ENCODE results near the gene LPCAT2. TPM values are rescaled to one million over a fixed set of nuclear protein-coding genes. Genes with fewer than 3 reads are reported as not detected.

LPCAT2 gene
- total RNA-seq, 1 experiment from 2014 or later, result not detected

DNA sequence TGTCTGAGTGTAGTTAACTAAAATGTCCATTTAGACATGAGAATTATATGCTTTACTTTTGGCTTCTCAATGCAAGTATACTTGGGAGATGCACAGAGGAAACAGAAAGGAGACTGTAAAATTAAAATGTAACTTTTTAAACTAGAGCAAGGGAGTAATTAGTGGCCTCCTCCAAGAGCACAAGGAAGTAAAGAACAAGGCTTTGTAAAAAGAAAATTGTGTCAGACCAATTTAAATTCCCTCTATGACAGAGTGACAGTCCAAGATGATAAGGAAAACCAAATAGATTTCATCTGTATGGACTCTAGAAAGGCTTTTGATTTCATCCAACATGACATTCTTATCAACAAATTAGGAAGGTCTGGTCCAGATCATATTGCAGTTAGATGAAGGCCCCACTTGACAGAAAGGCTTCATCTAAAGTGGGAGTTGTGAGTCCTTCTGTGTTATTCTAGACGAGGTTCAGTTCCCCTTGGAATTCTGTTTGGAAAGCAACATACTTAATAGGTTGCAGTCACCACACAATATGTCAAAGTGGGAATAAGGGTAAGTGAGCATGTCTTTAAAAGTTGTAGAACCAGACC lies 51.2 kb downstream of the LPCAT2 start:
- Histone ChIP-seq H3K9me3 (peaks cover under 1% of the 10 kb centered on the region), H3K36me3 (no peaks in the 10 kb centered on the region), H3K27me3 (no peaks in the 10 kb centered on the region; the same call in 1 of the 2 replicates), H3K4me3 (no peak overlapping the region)
- DNase-seq, result no peak

DNA sequence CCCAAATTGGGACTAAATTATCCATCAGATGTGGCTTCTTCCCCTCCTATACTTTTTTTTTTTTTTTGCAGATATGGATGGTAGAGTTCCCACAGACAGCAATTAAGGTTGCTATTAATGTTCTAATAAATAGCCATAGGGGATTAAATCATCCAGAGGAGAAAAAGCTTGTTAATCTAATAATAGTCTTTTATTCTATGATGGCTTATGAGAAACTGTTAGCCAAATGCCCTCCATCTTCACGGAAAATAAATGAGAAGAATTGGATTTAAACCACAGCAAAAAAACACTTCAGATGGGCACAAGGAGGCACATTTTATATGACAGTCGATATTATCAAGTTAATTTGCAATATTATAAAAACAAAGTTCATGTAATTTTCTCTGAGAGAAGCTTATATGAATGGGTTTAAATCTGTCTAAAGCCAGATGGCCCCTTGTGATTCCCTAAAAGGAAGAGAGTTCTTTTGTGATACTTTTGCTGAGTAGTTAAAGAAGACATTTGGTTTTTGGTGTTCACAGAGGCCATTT lies 52.5 kb downstream of the LPCAT2 start:
- DNase-seq, result no peak
- Histone ChIP-seq H3K36me3 (no peaks in the 10 kb centered on the region), H3K9me3 (no peaks in the 10 kb centered on the region; the same call in 1 of the 2 replicates), H3K4me3 (no peak overlapping the region), H3K27me3 (no peaks in the 10 kb centered on the region; the same call in 1 of the 2 replicates)

DNA sequence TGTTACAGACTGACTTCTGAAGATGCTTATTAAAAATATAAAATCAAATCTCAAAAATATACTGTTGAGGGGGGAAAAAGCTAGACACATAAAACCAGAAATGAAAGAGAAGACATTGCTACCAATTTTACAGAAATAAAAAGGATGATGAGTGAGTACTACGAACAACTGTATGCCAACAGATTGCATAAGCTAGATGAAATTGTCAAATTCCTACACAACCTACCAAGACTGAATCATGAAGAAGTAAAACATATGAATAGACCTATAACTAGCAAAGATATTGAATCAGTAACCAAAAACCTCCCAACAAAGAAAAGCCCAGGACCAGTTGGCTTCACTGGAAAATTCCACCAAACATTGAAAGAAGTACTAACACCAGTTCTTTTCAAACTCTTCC lies 54.1 kb downstream of the LPCAT2 start:
- no peaks in the 10 kb centered on the region; the same call in 1 of the 2 replicates for H3K27me3 ChIP-seq
- H3K4me3 ChIP-seq, result no peak overlapping the region
- no peaks in the 10 kb centered on the region for H3K36me3 ChIP-seq
- DNase-seq, result no peak
- no peaks in the 10 kb centered on the region; the same call in 1 of the 2 replicates for H3K9me3 ChIP-seq

DNA sequence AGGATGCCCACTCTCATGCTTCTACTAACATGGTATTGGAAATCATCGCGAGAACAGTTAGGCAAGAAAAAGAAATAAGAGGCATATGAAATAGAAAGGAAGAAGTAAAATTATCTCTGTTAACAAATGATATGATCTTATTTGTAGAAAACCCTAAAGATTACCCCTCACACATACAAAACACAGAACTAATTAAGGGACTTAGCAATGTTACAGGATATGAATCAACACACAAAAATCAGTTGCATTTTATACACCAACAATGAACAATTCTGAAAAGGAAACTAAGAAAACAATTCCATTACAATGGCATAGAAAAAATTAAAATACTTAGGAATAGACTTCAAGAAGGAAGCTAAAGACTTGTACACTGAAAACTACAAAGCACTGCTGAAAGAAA lies 54.9 kb downstream of the LPCAT2 start:
- H3K9me3 ChIP-seq, result no peaks in the 10 kb centered on the region; the same call in 1 of the 2 replicates
- no peak for DNase-seq
- no peak overlapping the region for H3K4me3 ChIP-seq
- H3K27me3 ChIP-seq, result no peaks in the 10 kb centered on the region; the same call in 1 of the 2 replicates
- H3K36me3 ChIP-seq, result no peaks in the 10 kb centered on the region

DNA sequence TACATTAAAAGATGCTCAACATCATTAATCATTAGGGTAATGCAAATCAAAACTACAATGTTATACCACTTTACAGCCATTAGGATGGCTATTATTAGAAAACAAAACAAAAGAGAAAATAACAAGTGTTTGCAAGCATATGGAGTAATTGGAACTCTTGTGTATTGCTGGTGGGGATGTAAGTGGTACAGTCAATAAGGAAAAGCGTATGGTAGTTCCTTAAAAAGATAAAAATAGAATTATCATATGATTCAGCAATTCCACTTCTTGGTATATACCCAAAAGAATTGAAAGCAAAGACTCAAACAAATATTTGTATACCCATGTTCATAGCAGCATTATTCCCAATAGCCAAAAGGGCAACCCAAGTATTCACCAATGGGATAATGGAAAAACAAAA lies 56.2 kb downstream of the LPCAT2 start:
- Histone ChIP-seq H3K9me3 (no peaks in the 10 kb centered on the region; the same call in 1 of the 2 replicates), H3K36me3 (no peaks in the 10 kb centered on the region), H3K4me3 (no peak overlapping the region), H3K27me3 (no peaks in the 10 kb centered on the region; the same call in 1 of the 2 replicates)
- DNase-seq, result no peak

DNA sequence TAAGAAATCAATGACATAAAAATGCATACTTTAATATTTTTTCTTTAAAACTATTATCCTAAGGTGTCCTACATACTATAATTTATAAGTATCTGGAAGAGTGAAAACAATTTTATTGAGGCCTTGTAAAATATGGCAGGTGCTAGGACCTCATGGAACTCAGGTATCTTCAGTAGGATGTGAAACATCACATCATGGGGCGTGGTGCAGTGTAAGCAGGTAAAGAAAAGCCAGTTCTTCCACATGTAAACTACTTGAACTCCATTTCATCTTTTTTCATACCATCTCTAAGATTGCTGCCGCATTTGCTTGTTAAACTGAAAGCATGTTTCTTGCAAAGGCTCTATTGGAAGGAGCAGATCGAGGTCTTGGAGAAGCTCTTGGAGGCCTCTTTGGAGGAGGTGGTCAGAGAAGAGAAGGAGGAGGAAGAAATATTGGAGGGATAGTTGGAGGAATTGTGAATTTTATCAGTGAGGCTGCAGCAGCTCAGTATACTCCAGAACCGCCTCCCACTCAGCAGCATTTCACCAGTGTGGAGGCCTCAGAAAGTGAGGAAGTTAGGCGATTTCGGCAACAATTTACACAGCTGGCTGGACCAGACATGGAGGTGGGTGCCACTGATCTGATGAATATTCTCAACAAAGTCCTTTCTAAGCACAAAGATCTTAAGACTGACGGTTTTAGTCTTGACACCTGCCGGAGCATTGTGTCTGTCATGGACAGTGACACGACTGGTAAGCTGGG lies 57.7 kb downstream of the LPCAT2 start, which contains the start of gene CAPNS2:
CAPNS2 (plus strand) TSS at position 253 of the 744 bp plus-strand sequence; CDS start at position 326, 73 bp downstream.
- H3K9me3 ChIP-seq, result no peaks in the 10 kb centered on the region
- H3K4me3 ChIP-seq, result no peak within 1 kb of the TSS
- no peaks in the 10 kb centered on the region for H3K27me3 ChIP-seq
- no peak for DNase-seq
- no peaks in the 10 kb centered on the region for H3K36me3 ChIP-seq

DNA sequence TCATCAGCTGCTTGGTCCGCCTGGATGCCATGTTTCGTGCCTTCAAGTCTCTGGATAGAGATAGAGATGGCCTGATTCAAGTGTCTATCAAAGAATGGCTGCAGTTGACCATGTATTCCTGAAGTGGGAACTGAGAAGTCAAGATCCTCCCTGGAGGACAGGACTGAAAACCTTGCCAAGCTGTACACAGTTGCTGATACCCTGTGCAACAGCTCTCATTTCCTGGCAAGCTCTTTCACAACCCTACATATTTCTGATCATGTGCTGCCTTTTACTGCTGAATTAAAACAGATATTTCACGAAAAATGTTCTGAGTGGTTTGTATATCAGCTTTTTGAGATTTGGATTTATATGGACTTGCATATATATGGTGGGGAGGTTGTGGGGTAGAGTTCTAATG lies 58.5 kb downstream of the LPCAT2 start:
- H3K9me3 ChIP-seq, result no peaks in the 10 kb centered on the region
- no peaks in the 10 kb centered on the region for H3K36me3 ChIP-seq
- no peaks in the 10 kb centered on the region; the same call in 1 of the 2 replicates for H3K27me3 ChIP-seq
- DNase-seq, result no peak
- H3K4me3 ChIP-seq, result no peak overlapping the region

DNA sequence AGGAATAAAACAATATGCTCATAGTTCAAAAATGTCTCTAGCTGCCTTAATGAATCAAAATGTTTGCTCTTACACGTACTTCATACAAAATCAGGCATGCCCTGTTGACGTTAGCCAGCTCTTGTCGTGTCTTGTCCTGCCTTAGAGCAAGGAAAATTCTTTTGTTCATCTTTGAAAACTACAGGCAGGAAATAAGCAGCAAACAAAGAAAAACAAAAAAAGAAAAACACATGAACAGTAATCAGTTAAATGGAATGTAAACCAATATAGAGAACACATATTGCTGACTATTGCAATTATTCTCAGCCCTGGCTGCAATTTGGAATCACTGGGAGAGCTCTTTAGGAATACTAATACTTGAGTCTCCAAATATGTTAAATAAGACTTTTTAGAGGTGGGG lies 59.3 kb downstream of the LPCAT2 start:
- no peak for DNase-seq
- peaks cover 4% of the 10 kb centered on the region; the same call in 1 of the 2 replicates for H3K27me3 ChIP-seq
- H3K4me3 ChIP-seq, result no peak overlapping the region
- no peaks in the 10 kb centered on the region for H3K9me3 ChIP-seq
- H3K36me3 ChIP-seq, result no peaks in the 10 kb centered on the region

DNA sequence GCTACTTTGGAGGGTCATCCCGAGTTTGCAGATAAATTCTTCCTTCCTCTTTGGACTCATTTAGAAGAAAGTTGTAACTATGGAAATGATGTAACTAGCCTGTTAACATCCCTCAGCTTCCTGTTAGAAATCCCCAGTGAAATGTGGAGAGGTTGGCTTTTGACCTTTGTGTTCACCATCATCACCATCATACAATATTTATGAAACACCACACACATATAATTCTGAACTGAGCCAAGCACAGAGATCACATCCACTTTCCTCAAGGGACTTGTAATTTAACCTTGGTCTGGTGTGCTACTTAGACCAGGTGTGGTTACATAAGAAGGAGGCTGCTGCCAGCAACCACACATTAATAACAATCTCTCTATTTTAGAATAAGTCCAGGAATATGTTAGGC lies 60.2 kb downstream of the LPCAT2 start:
- Histone ChIP-seq H3K36me3 (no peaks in the 10 kb centered on the region), H3K27me3 (peaks cover 9% of the 10 kb centered on the region), H3K4me3 (no peak overlapping the region), H3K9me3 (no peaks in the 10 kb centered on the region)
- no peak for DNase-seq

DNA sequence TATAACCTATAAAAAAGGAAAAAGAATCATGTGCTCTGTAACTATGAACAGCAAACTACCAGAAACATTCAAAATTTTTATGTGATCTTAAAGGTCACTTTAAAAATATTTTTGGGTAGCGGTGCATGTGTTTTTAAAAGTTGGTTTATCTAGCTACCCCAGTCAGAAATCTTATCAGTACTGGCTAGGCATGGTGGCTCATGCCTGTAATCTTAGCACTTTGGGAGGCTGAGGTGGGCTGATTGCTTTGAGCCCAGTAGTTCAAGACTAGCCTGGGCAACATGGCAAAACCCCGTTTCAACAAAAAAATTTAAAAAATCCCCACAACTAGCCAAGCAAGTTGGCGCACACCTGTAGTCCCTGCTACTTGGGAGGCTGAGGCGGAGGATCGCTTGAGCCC lies 61.3 kb downstream of the LPCAT2 start:
- no peak for DNase-seq

DNA sequence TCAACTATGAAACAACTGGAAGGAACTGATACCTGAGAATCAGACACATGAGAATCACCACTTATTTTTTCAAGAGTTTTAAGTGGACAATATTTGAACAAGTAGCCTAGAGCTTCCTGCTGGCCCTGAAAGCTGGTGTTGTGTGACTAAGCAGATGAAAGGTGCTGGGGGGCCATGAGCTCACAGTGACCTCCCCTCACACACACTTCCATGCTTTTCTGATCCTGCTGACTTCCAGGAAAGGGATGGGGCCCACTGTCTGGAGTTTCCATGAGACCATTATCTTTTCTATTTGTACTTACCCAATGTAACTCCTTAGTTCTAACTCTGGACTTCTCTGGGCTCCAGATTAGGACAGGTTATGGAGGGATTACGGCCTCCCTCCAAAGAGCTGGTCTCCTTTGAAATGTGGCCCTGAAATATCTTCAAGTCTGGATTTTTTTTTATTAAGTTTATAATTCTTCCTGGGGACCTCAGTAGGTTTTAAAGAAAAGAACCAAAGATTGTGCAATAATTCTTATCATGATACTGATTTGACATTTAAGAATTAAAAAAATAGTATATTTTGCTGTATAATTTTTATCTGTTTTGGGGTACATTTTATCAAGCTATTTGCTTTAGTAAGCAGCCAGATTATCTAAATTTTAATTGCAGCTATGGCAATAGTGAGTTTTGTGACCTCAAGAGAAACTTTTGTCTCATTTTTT lies 62.5 kb downstream of the LPCAT2 start:
- peaks cover 19% of the 10 kb centered on the region for H3K27me3 ChIP-seq
- no peak for DNase-seq
- no peak overlapping the region for H3K4me3 ChIP-seq
- no peaks in the 10 kb centered on the region for H3K9me3 ChIP-seq
- no peaks in the 10 kb centered on the region for H3K36me3 ChIP-seq

More for the DNA sequence above, 61.3 kb downstream of the LPCAT2 start:
- peaks cover 17% of the 10 kb centered on the region for H3K27me3 ChIP-seq
- H3K4me3 ChIP-seq, result no peak overlapping the region
- no peaks in the 10 kb centered on the region for H3K36me3 ChIP-seq
- no peaks in the 10 kb centered on the region for H3K9me3 ChIP-seq

DNA sequence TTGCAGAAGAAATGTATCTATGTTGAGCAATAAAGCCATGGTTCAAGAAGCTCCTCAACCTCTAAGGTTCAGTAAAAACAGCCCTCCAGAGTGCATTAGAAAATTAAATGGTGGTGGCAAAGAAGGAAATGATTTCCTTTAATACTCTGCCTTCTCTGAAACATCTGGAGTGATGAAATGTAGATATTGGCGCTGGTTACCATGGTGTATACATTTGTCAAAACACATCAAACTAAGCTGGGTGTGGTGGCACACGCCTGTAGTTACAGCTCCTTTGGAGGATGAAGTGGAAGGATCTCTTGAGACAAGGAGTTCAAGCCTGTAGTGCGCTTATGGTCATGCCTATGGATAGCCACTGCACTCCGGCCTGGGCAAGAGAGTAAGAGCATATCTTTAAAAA lies 63.6 kb downstream of the LPCAT2 start:
- no peaks in the 10 kb centered on the region for H3K9me3 ChIP-seq
- H3K36me3 ChIP-seq, result no peaks in the 10 kb centered on the region
- peaks cover 19% of the 10 kb centered on the region for H3K27me3 ChIP-seq
- no peak for DNase-seq
- no peak overlapping the region for H3K4me3 ChIP-seq

DNA sequence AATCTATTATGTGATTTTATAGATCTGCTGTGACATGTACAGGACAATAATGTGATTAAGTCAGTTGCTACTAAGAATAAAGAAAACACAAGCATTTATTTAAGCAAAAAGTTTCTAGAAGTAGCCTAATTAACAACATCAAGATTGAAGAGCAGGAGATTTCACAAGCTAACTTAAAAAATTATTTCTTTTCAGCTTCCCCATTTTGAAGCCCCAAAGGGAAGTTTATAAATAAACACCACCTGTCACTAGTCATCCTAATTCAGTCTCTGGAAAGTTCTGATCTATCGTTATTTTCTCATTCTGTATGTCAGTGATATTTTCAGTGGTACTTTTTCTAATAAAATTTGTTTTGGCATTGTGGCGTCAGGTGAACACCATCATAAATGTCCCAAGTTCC lies 65.9 kb downstream of the LPCAT2 start:
- no peaks in the 10 kb centered on the region for H3K36me3 ChIP-seq
- H3K4me3 ChIP-seq, result no peak overlapping the region
- H3K27me3 ChIP-seq, result peaks cover 19% of the 10 kb centered on the region
- no peaks in the 10 kb centered on the region for H3K9me3 ChIP-seq
- no peak for DNase-seq

DNA sequence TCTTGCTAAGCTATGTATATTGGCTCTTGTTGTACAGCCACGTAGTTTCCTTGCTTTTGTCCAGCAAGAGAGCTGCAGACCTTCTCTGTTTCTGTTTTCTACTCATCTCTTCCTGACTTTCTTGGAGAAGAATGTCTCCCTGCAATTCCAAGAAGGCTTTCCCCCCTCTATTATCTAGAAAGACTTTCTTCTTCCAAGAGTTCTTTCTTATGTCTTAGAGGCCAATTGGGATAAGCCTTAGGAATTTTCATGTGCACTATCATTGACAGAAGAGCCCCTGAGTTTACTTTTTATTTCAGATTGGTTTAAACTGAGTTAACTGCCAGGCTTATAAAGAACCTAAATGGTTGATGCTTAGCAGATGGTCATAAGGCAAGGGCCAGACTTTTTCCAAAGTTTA lies 66.6 kb downstream of the LPCAT2 start:
- H3K27me3 ChIP-seq, result peaks cover 19% of the 10 kb centered on the region
- DNase-seq, result no peak
- H3K36me3 ChIP-seq, result no peaks in the 10 kb centered on the region
- no peaks in the 10 kb centered on the region for H3K9me3 ChIP-seq
- no peak overlapping the region for H3K4me3 ChIP-seq

DNA sequence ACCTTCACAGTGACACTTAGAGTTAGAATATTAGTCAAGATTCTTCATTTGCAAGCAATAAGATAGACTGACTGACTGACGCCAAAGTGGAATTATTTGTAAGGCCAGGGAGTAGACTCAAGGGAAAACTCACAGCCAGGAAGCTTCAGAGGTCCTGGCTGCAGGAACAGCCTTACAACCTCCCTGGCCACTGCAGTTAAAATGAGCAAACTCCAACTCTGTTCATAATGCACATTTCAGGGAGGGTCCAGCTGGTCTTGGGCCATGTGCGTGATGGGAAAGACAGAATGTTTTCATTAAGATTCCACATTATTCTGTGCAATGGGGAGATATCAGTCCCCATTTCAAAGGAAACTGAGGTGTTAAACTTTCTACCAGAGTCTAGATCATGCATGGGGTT lies 67.5 kb downstream of the LPCAT2 start:
- H3K36me3 ChIP-seq, result no peaks in the 10 kb centered on the region

DNA sequence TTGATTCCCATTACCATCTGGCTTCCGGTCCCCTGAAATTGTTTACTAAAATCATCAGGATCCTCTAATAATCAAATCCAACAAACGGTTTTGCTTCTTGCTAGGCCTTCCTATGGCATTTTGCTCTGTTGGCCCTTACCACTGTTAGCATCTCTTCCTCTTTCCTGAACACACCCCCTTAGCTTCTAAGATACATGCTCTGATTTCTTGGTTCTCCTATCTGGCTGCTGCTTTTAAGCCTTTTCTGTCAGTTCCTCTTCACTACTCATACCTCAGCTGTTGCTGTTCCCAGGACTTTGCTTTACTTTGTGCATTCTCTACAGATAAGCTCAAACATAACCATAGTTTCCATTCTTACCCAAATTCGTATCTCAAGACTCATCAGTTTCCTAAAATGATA lies 69.0 kb downstream of the LPCAT2 start:
- Histone ChIP-seq H3K9me3 (no peaks in the 10 kb centered on the region), H3K4me3 (no peak overlapping the region), H3K36me3 (no peaks in the 10 kb centered on the region), H3K27me3 (peaks cover 20% of the 10 kb centered on the region)
- no peak for DNase-seq

More for the DNA sequence above, 67.5 kb downstream of the LPCAT2 start:
- Histone ChIP-seq H3K4me3 (no peak overlapping the region), H3K27me3 (peaks cover 21% of the 10 kb centered on the region), H3K9me3 (no peaks in the 10 kb centered on the region)
- no peak for DNase-seq

DNA sequence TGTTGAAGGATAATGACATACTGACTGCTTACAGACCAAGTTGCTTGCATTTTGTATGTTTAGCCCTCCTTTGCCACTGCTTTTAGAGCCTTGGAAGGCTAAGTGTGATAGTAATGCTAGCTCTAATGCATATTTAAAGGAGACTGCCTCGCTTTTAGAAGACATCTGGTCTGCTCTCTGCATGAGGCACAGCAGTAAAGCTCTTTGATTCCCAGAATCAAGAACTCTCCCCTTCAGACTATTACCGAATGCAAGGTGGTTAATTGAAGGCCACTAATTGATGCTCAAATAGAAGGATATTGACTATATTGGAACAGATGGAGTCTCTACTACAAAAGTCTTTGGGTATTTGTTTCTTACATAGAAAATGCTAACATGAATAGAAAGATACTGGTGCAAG lies 76.8 kb downstream of the LPCAT2 start:
- Histone ChIP-seq H3K4me3 (no peak overlapping the region), H3K9me3 (no peaks in the 10 kb centered on the region), H3K36me3 (no peaks in the 10 kb centered on the region), H3K27me3 (peaks cover 18% of the 10 kb centered on the region)
- no peak for DNase-seq

All from MG63 (cell line).